Colonic mucosa (tissue), 4 donors: ENCODE results near the gene SAT2. TPM values are rescaled to one million over a fixed set of nuclear protein-coding genes. Genes with fewer than 3 reads are reported as not detected.

ENCODE experiments used
- DNase-seq: peaks from one replicate; pipeline ENCODE4 v3.0.0-alpha.2; 2020
- H3K27ac ChIP-seq: fragments of 200-600 bp; one replicate; pipeline ENCODE4 v1.8.0; 2021
- H3K27me3 ChIP-seq: fragments of 200-600 bp; one replicate; pipeline ENCODE4 v1.8.0; 2021
- H3K36me3 ChIP-seq: fragments of 200-600 bp; one replicate; pipeline ENCODE4 v1.8.0; 2021
- H3K4me1 ChIP-seq: fragments of 200-600 bp; one replicate; pipeline ENCODE4 v1.8.0; 2021; ENCODE audit warnings: mild to moderate bottlenecking
- H3K4me3 ChIP-seq: fragments of 200-600 bp; one replicate; pipeline ENCODE4 v1.8.0; 2021
- H3K9ac ChIP-seq, 2 donors: one replicate each; pipeline ENCODE4 v1.7.0; 2013; ENCODE audit warnings: control low read depth in 2 of 2, low read depth in 2 of 2, low read length in 2 of 2
- H3K9me3 ChIP-seq: fragments of 200-600 bp; one replicate; pipeline ENCODE4 v1.8.0; 2021
- intact Hi-C: fragments of 100-400 bp; cut with DNase I; formaldehyde crosslinking; loops from one replicate; pipeline ENCODE4 v1.14.1; 2022
- total RNA-seq, 2 donors: library from RNA; stranded (reverse); fragmentation: NEBNext Ultra II Directional in 1 of 2; extraction: Animal tissue kit (Norgen Biotek cat#: 25700) in 1 of 2; gene quantifications; one replicate each; pipeline ENCODE4 v1.2.1, GENCODE V29; 2021
- TF ChIP-seq, protein P1 (sequence below): fragments of 200-600 bp; IDR thresholded peaks from one replicate; pipeline ENCODE4 v1.8.0; 2022; ENCODE audit warnings: antibody characterized with exemption, mild to moderate bottlenecking
- donor health status: healthy.
- donor health status: DM: no; HTN: no; CAD: no.
- donor health status: DM: no; HTN: no; CAD: no.

SAT2 gene
- total RNA-seq, 2 donors from 2014 or later = 55.3 to 77.3 TPM

DNA sequence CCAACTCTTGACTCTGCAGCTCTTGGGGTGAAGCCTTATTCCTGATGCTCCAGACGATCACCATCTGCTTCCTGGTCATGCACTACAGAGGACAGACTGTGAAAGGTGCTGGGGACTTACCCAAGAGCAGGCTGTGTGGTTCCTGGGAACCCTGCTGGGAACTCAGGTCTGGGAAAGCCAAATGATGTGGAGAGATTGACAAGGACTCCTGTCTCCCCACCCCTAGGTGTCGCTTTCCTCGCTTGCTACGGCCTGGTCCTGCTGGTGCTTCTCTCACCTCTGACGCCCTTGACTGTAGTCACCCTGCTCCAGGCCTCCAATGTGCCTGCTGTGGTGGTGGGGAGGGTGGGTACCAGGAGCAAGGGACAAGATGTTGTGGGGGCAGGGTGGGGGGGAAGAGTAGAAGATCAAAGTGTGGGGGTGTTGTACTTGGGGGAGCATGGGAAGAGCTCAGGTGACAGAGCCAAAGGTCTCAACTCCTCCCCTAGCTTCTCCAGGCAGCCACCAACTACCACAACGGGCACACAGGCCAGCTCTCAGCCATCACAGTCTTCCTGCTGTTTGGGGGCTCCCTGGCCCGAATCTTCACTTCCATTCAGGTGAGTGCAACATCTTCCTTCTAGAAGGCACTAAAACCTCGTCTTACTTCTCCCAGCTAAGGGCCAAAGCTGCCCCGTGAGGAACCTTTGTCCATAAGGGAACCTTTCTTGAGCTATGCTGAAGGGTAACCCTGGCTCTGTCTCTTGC lies 40.8 kb downstream of the SAT2 start:
- no peak overlapping the region for H3K4me3 ChIP-seq
- no peaks in the 10 kb centered on the region for H3K9me3 ChIP-seq
- intact Hi-C loops = loop anchor here (10.0 kb wide), 1 partner anchor 152 kb away; the partner anchor contains the start of genes FGF11 and TMEM102
- H3K36me3 ChIP-seq = peaks cover 8% of the 10 kb centered on the region
- H3K27me3 ChIP-seq = no peaks in the 10 kb centered on the region
- TF ChIP-seq, protein P1, sequence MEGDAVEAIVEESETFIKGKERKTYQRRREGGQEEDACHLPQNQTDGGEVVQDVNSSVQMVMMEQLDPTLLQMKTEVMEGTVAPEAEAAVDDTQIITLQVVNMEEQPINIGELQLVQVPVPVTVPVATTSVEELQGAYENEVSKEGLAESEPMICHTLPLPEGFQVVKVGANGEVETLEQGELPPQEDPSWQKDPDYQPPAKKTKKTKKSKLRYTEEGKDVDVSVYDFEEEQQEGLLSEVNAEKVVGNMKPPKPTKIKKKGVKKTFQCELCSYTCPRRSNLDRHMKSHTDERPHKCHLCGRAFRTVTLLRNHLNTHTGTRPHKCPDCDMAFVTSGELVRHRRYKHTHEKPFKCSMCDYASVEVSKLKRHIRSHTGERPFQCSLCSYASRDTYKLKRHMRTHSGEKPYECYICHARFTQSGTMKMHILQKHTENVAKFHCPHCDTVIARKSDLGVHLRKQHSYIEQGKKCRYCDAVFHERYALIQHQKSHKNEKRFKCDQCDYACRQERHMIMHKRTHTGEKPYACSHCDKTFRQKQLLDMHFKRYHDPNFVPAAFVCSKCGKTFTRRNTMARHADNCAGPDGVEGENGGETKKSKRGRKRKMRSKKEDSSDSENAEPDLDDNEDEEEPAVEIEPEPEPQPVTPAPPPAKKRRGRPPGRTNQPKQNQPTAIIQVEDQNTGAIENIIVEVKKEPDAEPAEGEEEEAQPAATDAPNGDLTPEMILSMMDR = no peak
- H3K27ac ChIP-seq = no peak overlapping the region
- peak overlapping the region in 1 of 2 donors; percentile 5 for H3K9ac ChIP-seq
- H3K4me1 ChIP-seq = peaks cover 7% of the 10 kb centered on the region
- DNase-seq = peak; percentile 69

GRCh38 chr17:7583253-7584109 lies 44.1 kb downstream of the SAT2 start, which contains the start of gene MPDU1:
MPDU1 (plus strand) TSS chr17:7583852; CDS start chr17:7583863, 11 bp downstream.
- H3K27me3 ChIP-seq = no peaks in the 10 kb centered on the region
- peak within 1 kb of the TSS; percentile 46 for H3K4me3 ChIP-seq
- peak within 1 kb of the TSS; percentile 78 to 86 for H3K9ac ChIP-seq
- DNase-seq = peak; percentile 96
- intact Hi-C loops = loop anchor here (10.0 kb wide), 1 partner anchor 149 kb away; the partner anchor contains the start of genes FGF11 and TMEM102
- H3K9me3 ChIP-seq = no peaks in the 10 kb centered on the region
- peak within 1 kb of the TSS; percentile 87 for H3K27ac ChIP-seq
- H3K4me1 ChIP-seq = peaks cover 3% of the 10 kb centered on the region
- TF ChIP-seq, protein P1 = no peak
- no peaks in the 10 kb centered on the region for H3K36me3 ChIP-seq

DNA sequence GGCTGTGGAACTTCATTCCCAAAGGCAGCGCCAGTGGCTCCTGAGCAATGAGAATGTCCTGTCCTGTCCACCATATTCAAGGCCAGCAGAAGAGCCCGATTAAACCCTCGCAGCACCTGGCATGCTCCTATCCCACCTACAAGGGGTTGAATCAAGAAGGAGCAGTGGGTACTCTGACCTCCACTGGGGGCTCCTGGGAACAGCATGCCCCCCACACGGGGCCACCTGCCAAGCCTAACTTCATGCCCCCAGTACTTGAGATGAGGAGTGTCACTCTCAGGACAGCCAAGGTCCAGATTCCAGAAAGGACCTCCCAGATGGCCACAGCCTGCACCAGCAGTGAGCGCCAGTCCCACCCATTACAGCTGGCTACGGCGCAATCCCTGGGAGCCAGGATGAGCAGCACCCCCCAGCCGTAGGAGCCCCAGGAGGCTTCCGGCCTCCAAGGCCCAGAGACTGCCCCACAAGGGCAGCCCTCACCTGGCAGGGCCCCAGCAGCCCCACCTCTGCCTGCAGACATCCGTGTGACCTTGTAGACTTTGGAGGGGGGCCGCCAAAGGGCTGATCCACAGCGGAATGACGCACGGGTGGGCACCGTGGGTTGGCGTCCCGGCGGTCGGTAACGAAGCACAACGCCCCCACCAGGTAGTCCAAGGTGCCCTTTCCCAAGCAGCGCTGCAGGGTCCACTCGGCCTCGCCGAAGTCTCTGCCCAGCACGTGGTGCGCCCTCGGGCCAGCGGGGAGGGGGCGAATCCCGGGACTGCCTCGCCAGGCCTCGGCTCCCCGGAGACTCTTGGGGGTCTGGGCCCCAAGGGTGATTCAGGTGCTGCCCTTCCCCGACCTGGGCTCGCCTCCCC lies 45.0 kb downstream of the SAT2 start:
- Histone ChIP-seq H3K4me1 (peaks cover 3% of the 10 kb centered on the region), H3K9me3 (no peaks in the 10 kb centered on the region)

GRCh38 chr17:7580604-7581575 lies 46.7 kb downstream of the SAT2 start:
- no peak overlapping the region for H3K4me3 ChIP-seq
- peak overlapping the region; percentile 78 for H3K27ac ChIP-seq
- intact Hi-C loops = loop anchor here (10.0 kb wide), 1 partner anchor 146 kb away; the partner anchor contains the start of genes FGF11 and TMEM102
- no peaks in the 10 kb centered on the region for H3K27me3 ChIP-seq
- TF ChIP-seq, protein P1 = no peak
- H3K9me3 ChIP-seq = no peaks in the 10 kb centered on the region
- peaks cover 3% of the 10 kb centered on the region for H3K4me1 ChIP-seq
- DNase-seq = no peak
- H3K9ac ChIP-seq = peak overlapping the region; percentile 44 to 85
- H3K36me3 ChIP-seq = peaks cover 16% of the 10 kb centered on the region

More for the DNA sequence above, 45.0 kb downstream of the SAT2 start:
- TF ChIP-seq, protein P1 = no peak
- intact Hi-C loops = loop anchor here (10.0 kb wide), 1 partner anchor 148 kb away; the partner anchor contains the start of genes FGF11 and TMEM102
- DNase-seq = no peak
- Histone ChIP-seq H3K9ac (peak overlapping the region; percentile 66 to 86), H3K4me3 (peak overlapping the region; percentile 46), H3K27me3 (no peaks in the 10 kb centered on the region), H3K36me3 (peaks cover 3% of the 10 kb centered on the region), H3K27ac (peak overlapping the region; percentile 87)
